ENCODE data around the gene VWF. TPM values are rescaled to one million over a fixed set of nuclear protein-coding genes. Genes with fewer than 3 reads are reported as not detected.

The VWF gene
- total RNA-seq, 1 donor from 2014 or later = 468 TPM

- Histone ChIP-seq H3K4me3 (no peak overlapping the region), H3K4me1 (peaks cover 3% of the 10 kb centered on the region), H3K36me3 (peaks cover 9% of the 10 kb centered on the region), H3K27ac (no peak overlapping the region), H3K9me3 (no peaks in the 10 kb centered on the region), H3K27me3 (ENCODE audit: low read depth) (no peaks in the 10 kb centered on the region)
- TF ChIP-seq, protein P1, sequence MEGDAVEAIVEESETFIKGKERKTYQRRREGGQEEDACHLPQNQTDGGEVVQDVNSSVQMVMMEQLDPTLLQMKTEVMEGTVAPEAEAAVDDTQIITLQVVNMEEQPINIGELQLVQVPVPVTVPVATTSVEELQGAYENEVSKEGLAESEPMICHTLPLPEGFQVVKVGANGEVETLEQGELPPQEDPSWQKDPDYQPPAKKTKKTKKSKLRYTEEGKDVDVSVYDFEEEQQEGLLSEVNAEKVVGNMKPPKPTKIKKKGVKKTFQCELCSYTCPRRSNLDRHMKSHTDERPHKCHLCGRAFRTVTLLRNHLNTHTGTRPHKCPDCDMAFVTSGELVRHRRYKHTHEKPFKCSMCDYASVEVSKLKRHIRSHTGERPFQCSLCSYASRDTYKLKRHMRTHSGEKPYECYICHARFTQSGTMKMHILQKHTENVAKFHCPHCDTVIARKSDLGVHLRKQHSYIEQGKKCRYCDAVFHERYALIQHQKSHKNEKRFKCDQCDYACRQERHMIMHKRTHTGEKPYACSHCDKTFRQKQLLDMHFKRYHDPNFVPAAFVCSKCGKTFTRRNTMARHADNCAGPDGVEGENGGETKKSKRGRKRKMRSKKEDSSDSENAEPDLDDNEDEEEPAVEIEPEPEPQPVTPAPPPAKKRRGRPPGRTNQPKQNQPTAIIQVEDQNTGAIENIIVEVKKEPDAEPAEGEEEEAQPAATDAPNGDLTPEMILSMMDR (IDR thresholded peaks at IDR 0.05) = no peak
- intact Hi-C loops (cut with DNase I) = no loop called here
- ATAC-seq (no peak), DNase-seq (no peak)
Observed at GRCh38 chr12:6045438-6045837, 79.0 kb downstream of the VWF start.

- Histone ChIP-seq H3K4me1 (peaks cover 3% of the 10 kb centered on the region), H3K4me3 (no peak overlapping the region), H3K27me3 (ENCODE audit: low read depth) (no peaks in the 10 kb centered on the region), H3K36me3 (peaks cover 11% of the 10 kb centered on the region), H3K9me3 (no peaks in the 10 kb centered on the region), H3K27ac (no peak overlapping the region)
- DNase-seq (no peak), ATAC-seq (no peak)
- TF ChIP-seq, protein P1 (IDR thresholded peaks at IDR 0.05) = no peak
- intact Hi-C loops (cut with DNase I) = loop anchor here (5.0 kb wide), 1 partner anchor 57 kb away; no protein-coding TSS in a partner anchor
Observed at GRCh38 chr12:6044082-6044481, 80.4 kb downstream of the VWF start.

GRCh38 chr12:6042446-6042845, 82.0 kb downstream of the VWF start:
- Histone ChIP-seq H3K27ac (no peak overlapping the region), H3K9me3 (no peaks in the 10 kb centered on the region), H3K36me3 (peaks cover 20% of the 10 kb centered on the region), H3K4me1 (no peaks in the 10 kb centered on the region), H3K27me3 (ENCODE audit: low read depth) (no peaks in the 10 kb centered on the region), H3K4me3 (no peak overlapping the region)
- TF ChIP-seq, protein P1 (IDR thresholded peaks at IDR 0.05) = no peak
- ATAC-seq = no peak
- intact Hi-C loops (cut with DNase I) = loop anchor here (5.0 kb wide), 1 partner anchor 55 kb away; no protein-coding TSS in a partner anchor
- DNase-seq = no peak

DNA sequence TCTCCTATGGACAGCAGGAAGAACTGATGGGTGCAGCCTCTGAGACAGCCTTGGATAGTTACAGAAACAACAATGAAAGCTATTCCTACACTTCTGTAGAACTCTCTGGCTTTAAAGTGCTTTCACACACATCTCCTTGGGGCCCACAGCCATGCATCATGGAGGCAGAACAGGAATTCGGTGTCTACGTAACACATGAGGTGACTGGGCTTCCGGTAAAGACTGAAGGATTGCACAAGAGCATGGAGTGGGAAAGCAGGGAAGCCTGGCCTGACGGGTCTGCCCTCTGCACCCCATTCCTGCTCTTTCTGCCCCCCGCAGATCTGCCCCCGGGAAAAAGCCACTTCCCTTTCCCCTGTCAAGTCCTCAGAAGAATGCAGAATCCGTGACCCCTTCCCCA, 82.6 kb downstream of the VWF start:
- no peak for ATAC-seq
- H3K4me1 ChIP-seq = no peaks in the 10 kb centered on the region
- no peak for DNase-seq
- no peaks in the 10 kb centered on the region for H3K9me3 ChIP-seq
- TF ChIP-seq, protein P1 (IDR thresholded peaks at IDR 0.05) = no peak
- intact Hi-C loops (cut with DNase I) = loop anchor here (5.0 kb wide), 1 partner anchor 55 kb away; no protein-coding TSS in a partner anchor
- no peak overlapping the region for H3K27ac ChIP-seq
- H3K4me3 ChIP-seq = no peak overlapping the region
- no peaks in the 10 kb centered on the region for H3K27me3 ChIP-seq (ENCODE audit: low read depth)
- H3K36me3 ChIP-seq = peaks cover 20% of the 10 kb centered on the region

- H3K27ac ChIP-seq = no peak overlapping the region
- DNase-seq (no peak), ATAC-seq (no peak)
- TF ChIP-seq, protein P1 (IDR thresholded peaks at IDR 0.05) = no peak
- intact Hi-C loops (cut with DNase I) = loop anchor here (5.0 kb wide), 1 partner anchor 54 kb away; no protein-coding TSS in a partner anchor
- H3K36me3 ChIP-seq = peaks cover 28% of the 10 kb centered on the region
- no peak overlapping the region for H3K4me3 ChIP-seq
- no peaks in the 10 kb centered on the region for H3K4me1 ChIP-seq
- no peaks in the 10 kb centered on the region for H3K27me3 ChIP-seq (ENCODE audit: low read depth)
- no peaks in the 10 kb centered on the region for H3K9me3 ChIP-seq
Observed at GRCh38 chr12:6040815-6041214, 83.7 kb downstream of the VWF start.

Measured in lower lobe of right lung (tissue), 2 donors.